HG03025 (cell line): ENCODE results near the gene TNFSF9.
"Not testable (repeated sequence)": the region's sequence is repeated elsewhere in the genome, so short reads cannot be mapped to it uniquely, and the experiment has no call there.

Source experiments
- ATAC-seq: cut with Tn5 transposase; IDR thresholded peaks from one replicate; pipeline ENCODE4 v1.9.1; 2021; ENCODE audit warnings: mild to moderate bottlenecking, moderate library complexity; ENCODE audit not compliant: unreplicated experiment, low FRiP score

Gene TNFSF9

GRCh38 chr19:6531163-6531955, 533 bp downstream of the TNFSF9 start:
- no peak for ATAC-seq

- no peak for ATAC-seq
Measured at GRCh38 chr19:6531956-6532243, 1.1 kb downstream of the TNFSF9 start.

- no peak for ATAC-seq
Measured at GRCh38 chr19:6532244-6532999, 1.6 kb downstream of the TNFSF9 start.

- ATAC-seq: no peak
Measured at GRCh38 chr19:6533000-6533328, 2.1 kb downstream of the TNFSF9 start.

- no peak for ATAC-seq
Measured at GRCh38 chr19:6533746-6534418, 3.1 kb downstream of the TNFSF9 start.

- ATAC-seq: no peak
Measured at GRCh38 chr19:6534451-6535093, 3.7 kb downstream of the TNFSF9 start.

GRCh38 chr19:6535558-6536137, 4.8 kb downstream of the TNFSF9 start:
- ATAC-seq: no peak

- ATAC-seq: no peak
Measured at GRCh38 chr19:6539514-6539913, 8.7 kb downstream of the TNFSF9 start.

- no peak for ATAC-seq
Measured at GRCh38 chr19:6540918-6541689, 10.3 kb downstream of the TNFSF9 start.

GRCh38 chr19:6543866-6544347, 13.1 kb downstream of the TNFSF9 start:
- no peak for ATAC-seq

GRCh38 chr19:6550679-6551078, 19.9 kb downstream of the TNFSF9 start:
- not testable (repeated sequence) for ATAC-seq

GRCh38 chr19:6551091-6551490, 20.3 kb downstream of the TNFSF9 start:
- ATAC-seq: no peak

GRCh38 chr19:6551607-6552450, 21.0 kb downstream of the TNFSF9 start:
- no peak for ATAC-seq

- no peak for ATAC-seq
Measured at GRCh38 chr19:6556043-6556449, 25.2 kb downstream of the TNFSF9 start.

- ATAC-seq: no peak
Measured at GRCh38 chr19:6556480-6557195, 25.8 kb downstream of the TNFSF9 start.

- ATAC-seq: not testable (repeated sequence)
Measured at GRCh38 chr19:6562437-6562836, 31.6 kb downstream of the TNFSF9 start.

- ATAC-seq: no peak
Measured at GRCh38 chr19:6564393-6564792, 33.6 kb downstream of the TNFSF9 start.

GRCh38 chr19:6566727-6567126, 35.9 kb downstream of the TNFSF9 start:
- ATAC-seq: not testable (repeated sequence)
